Stimulated activated CD8-positive, alpha-beta memory T cell treated with anti-CD3 and anti-CD28 coated beads, Interleukin-15, amount 100 ng/mL, for 1 hour (primary cell): ENCODE data around the gene IFRD1.

Experiments used
- DNase-seq: peaks from one replicate; pipeline ENCODE4 v3.0.0-alpha.2; 2020; ENCODE audit warnings: low read depth

The IFRD1 gene

GRCh38 chr7:112487457-112488263 is 37.4 kb downstream of the IFRD1 start:
- no peak for DNase-seq

- DNase-seq = no peak
These were observed 37.9 kb downstream of the IFRD1 start for GRCh38 chr7:112488264-112488552.

- DNase-seq = no peak
These were observed 41.9 kb downstream of the IFRD1 start for GRCh38 chr7:112492186-112492585.

GRCh38 chr7:112494656-112495055 is 44.4 kb downstream of the IFRD1 start:
- DNase-seq = no peak

GRCh38 chr7:112495156-112495788 is 45.0 kb downstream of the IFRD1 start:
- no peak for DNase-seq

- DNase-seq = no peak
These were observed 45.7 kb downstream of the IFRD1 start for GRCh38 chr7:112495810-112496462.

GRCh38 chr7:112497481-112497880 is 47.2 kb downstream of the IFRD1 start:
- DNase-seq = no peak

- DNase-seq = no peak
These were observed 50.4 kb downstream of the IFRD1 start for GRCh38 chr7:112500619-112501018.

- no peak for DNase-seq
These were observed 51.7 kb downstream of the IFRD1 start for GRCh38 chr7:112501801-112502503.

- no peak for DNase-seq
These were observed 52.4 kb downstream of the IFRD1 start for GRCh38 chr7:112502700-112503099.

- no peak for DNase-seq
These were observed 53.2 kb downstream of the IFRD1 start for GRCh38 chr7:112503361-112503972.

GRCh38 chr7:112504093-112504695 is 53.9 kb downstream of the IFRD1 start:
- no peak for DNase-seq

GRCh38 chr7:112505495-112505894 is 55.2 kb downstream of the IFRD1 start:
- DNase-seq = no peak

- no peak for DNase-seq
These were observed 58.1 kb downstream of the IFRD1 start for GRCh38 chr7:112508404-112508803.

- no peak for DNase-seq
These were observed 59.1 kb downstream of the IFRD1 start for GRCh38 chr7:112509402-112509801.

- no peak for DNase-seq
These were observed 59.9 kb downstream of the IFRD1 start for GRCh38 chr7:112510001-112510742.

GRCh38 chr7:112510743-112511110 is 60.5 kb downstream of the IFRD1 start:
- DNase-seq = no peak

- DNase-seq = no peak
These were observed 61.4 kb downstream of the IFRD1 start for GRCh38 chr7:112511451-112512202.

- no peak for DNase-seq
These were observed 62.4 kb downstream of the IFRD1 start for GRCh38 chr7:112512451-112513210.

- DNase-seq = no peak
These were observed 65.7 kb downstream of the IFRD1 start for GRCh38 chr7:112515989-112516388.
